Neural cell (in vitro differentiated cells): ENCODE measurements around the gene TAS2R13. TPM values are rescaled to one million over a fixed set of nuclear protein-coding genes. Genes with fewer than 3 reads are reported as not detected.

ENCODE experiments used
- H2AFZ ChIP-seq: fragments of 200-600, 300-800 bp; sonication (generic), shearing (Covaris generic); 2 replicates; pipeline ENCODE4 v1.6.0; 2014; ENCODE audit warnings: low read depth, mild to moderate bottlenecking, antibody characterized with exemption, low read length, moderate library complexity
- H3F3A ChIP-seq: fragments of 200-600 bp; shearing (Covaris generic); 2 replicates; pipeline ENCODE4 v1.6.1; 2016; ENCODE audit warnings: mild to moderate bottlenecking, moderate library complexity, mixed read lengths, antibody characterized with exemption, low read length; ENCODE audit not compliant: insufficient read depth, poor library complexity, severe bottlenecking
- H3K27ac ChIP-seq: fragments of 200-600, 300-800 bp; sonication (generic), shearing (Covaris generic); 2 replicates; pipeline ENCODE4 v1.5.1; 2014; ENCODE audit warnings: mild to moderate bottlenecking, low read length, moderate library complexity
- H3K27me3 ChIP-seq: fragments of 300-800, 200-600 bp; sonication (generic), shearing (Covaris generic); 2 replicates; pipeline ENCODE4 v1.6.0; 2014; ENCODE audit warnings: mild to moderate bottlenecking, low read depth, low read length, moderate library complexity; ENCODE audit not compliant: insufficient read depth
- H3K36me3 ChIP-seq: fragments of 300-800, 200-600 bp; sonication (generic), shearing (Covaris generic); 2 replicates; pipeline ENCODE4 v1.5.1; 2014; ENCODE audit warnings: mild to moderate bottlenecking, antibody characterized with exemption, low read length, moderate library complexity; ENCODE audit not compliant: insufficient read depth
- H3K4me2 ChIP-seq: fragments of 300-800, 200-600 bp; sonication (generic), shearing (Covaris generic); 2 replicates; pipeline ENCODE4 v1.6.0; 2014; ENCODE audit warnings: mild to moderate bottlenecking, low read length
- H3K4me3 ChIP-seq: fragments of 300-800, 200-600 bp; sonication (generic), shearing (Covaris generic); 2 replicates; pipeline ENCODE4 v1.5.1; 2014; ENCODE audit warnings: mild to moderate bottlenecking, low read length, moderate library complexity
- H3K79me2 ChIP-seq: fragments of 200-600 bp; shearing (Covaris generic); replicated peaks from 2 replicates; pipeline ENCODE4 v1.6.0; 2014; ENCODE audit warnings: mild to moderate bottlenecking, low read length, moderate library complexity; ENCODE audit not compliant: insufficient read depth
- H3K9ac ChIP-seq: fragments of 300-800, 200-600 bp; sonication (generic), shearing (Covaris generic); 2 replicates; pipeline ENCODE4 v1.6.1; 2016; ENCODE audit warnings: mild to moderate bottlenecking, low read length, mixed read lengths
- H3K9me2 ChIP-seq: fragments of 200-600 bp; shearing (Covaris generic); 2 replicates; pipeline ENCODE4 v1.6.1; 2016; ENCODE audit warnings: mild to moderate bottlenecking, low read length, mixed read lengths; ENCODE audit not compliant: insufficient read depth
- H3K9me3 ChIP-seq: fragments of 200-600, 300-800 bp; sonication (generic), shearing (Covaris generic); 2 replicates; pipeline ENCODE4 v1.6.1; 2016; ENCODE audit warnings: mild to moderate bottlenecking, mixed run types, low read length, moderate library complexity, mixed read lengths
- H4K20me1 ChIP-seq: fragments of 200-600 bp; shearing (Covaris generic); 2 replicates; pipeline ENCODE4 v1.6.1; 2016; ENCODE audit warnings: mild to moderate bottlenecking, mixed run types; ENCODE audit not compliant: insufficient read depth
- EP300 ChIP-seq: fragments of 450-650 bp; conservative IDR thresholded peaks from 2 replicates; pipeline ENCODE4 v1.6.1; 2014; ENCODE audit warnings: antibody characterized with exemption, mild to moderate bottlenecking, moderate library complexity; ENCODE audit not compliant: poor library complexity, severe bottlenecking
- EZH2 ChIP-seq: fragments of 200-600, 300-800 bp; shearing (Covaris generic), sonication (generic); IDR thresholded peaks from 2 replicates; pipeline ENCODE4 v1.6.1; 2014; ENCODE audit warnings: antibody characterized with exemption, low read length, borderline replicate concordance, mild to moderate bottlenecking; ENCODE audit not compliant: insufficient read depth, poor library complexity, severe bottlenecking
- MXI1 ChIP-seq: fragments of 450-650 bp; conservative IDR thresholded peaks from 2 replicates; pipeline ENCODE4 v1.6.1; 2014; ENCODE audit warnings: antibody characterized with exemption, mild to moderate bottlenecking; ENCODE audit not compliant: poor library complexity, severe bottlenecking
- POLR2AphosphoS5 ChIP-seq: IDR thresholded peaks from 2 replicates; pipeline ENCODE4 v1.6.1; 2012
- RAD21 ChIP-seq: fragments of 450-650 bp; conservative IDR thresholded peaks from 2 replicates; pipeline ENCODE4 v1.6.1; 2014; ENCODE audit warnings: antibody characterized with exemption, mild to moderate bottlenecking, moderate library complexity
- REST ChIP-seq: IDR thresholded peaks from 2 replicates; pipeline ENCODE4 v1.6.1; 2012; ENCODE audit warnings: borderline replicate concordance
- SMC3 ChIP-seq: fragments of 450-650 bp; conservative IDR thresholded peaks from 2 replicates; pipeline ENCODE4 v1.6.1; 2014; ENCODE audit warnings: antibody characterized with exemption, mild to moderate bottlenecking, moderate library complexity; ENCODE audit not compliant: poor library complexity
- TAF1 ChIP-seq: IDR thresholded peaks from 2 replicates; pipeline ENCODE4 v1.6.1; 2012; ENCODE audit warnings: low read depth
- polyA plus RNA-seq: library from polyadenylated mRNA; depleted of rRNA; stranded (reverse); fragments of >200 nt; gene quantifications from 2 replicates; pipeline ENCODE4 v1.2.3, GENCODE V29; 2014
- TF ChIP-seq, protein P1 (sequence below): fragments of 450-650 bp; IDR thresholded peaks from 2 replicates; pipeline ENCODE4 v1.5.1; 2014; ENCODE audit warnings: antibody characterized with exemption, mild to moderate bottlenecking, moderate library complexity; ENCODE audit not compliant: poor library complexity, severe bottlenecking

The TAS2R13 gene
- polyA plus RNA-seq, 1 donor from 2014 or later = 0.61 TPM

DNA sequence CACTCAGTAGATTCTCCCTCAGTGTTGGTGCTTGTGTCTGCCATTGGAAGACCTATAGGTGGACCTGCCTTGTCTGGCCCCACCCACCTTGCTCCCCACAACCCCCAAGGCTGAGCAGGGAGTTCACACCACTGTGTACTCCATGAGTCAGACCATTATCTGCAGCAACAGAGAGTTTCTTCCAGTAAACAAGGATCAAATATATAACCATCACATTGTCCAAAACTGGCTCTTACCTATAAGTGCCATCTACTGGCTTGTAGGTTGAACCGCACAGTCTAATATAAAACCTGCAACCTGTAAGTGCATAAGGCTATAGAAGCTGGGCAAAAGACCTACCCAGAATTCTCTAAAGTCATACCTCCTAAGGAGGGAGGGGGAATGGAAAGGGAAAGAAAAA, 7.9 kb downstream of the TAS2R13 start:
- Histone ChIP-seq H3K4me3 (no peak overlapping the region), H3K9me3 (peaks cover 4% of the 10 kb centered on the region), H3F3A (no peaks in the 10 kb centered on the region), H3K4me2 (no peak overlapping the region), H3K9me2 (no peaks in the 10 kb centered on the region), H4K20me1 (no peaks in the 10 kb centered on the region), H2AFZ (no peak overlapping the region), H3K79me2 (no peaks in the 10 kb centered on the region), H3K27me3 (no peaks in the 10 kb centered on the region), H3K36me3 (no peaks in the 10 kb centered on the region), H3K9ac (no peak overlapping the region), H3K27ac (no peak overlapping the region)
- TF ChIP-seq MXI1 = no peak
- TF ChIP-seq POLR2AphosphoS5 = no peak
- TF ChIP-seq, protein P1, sequence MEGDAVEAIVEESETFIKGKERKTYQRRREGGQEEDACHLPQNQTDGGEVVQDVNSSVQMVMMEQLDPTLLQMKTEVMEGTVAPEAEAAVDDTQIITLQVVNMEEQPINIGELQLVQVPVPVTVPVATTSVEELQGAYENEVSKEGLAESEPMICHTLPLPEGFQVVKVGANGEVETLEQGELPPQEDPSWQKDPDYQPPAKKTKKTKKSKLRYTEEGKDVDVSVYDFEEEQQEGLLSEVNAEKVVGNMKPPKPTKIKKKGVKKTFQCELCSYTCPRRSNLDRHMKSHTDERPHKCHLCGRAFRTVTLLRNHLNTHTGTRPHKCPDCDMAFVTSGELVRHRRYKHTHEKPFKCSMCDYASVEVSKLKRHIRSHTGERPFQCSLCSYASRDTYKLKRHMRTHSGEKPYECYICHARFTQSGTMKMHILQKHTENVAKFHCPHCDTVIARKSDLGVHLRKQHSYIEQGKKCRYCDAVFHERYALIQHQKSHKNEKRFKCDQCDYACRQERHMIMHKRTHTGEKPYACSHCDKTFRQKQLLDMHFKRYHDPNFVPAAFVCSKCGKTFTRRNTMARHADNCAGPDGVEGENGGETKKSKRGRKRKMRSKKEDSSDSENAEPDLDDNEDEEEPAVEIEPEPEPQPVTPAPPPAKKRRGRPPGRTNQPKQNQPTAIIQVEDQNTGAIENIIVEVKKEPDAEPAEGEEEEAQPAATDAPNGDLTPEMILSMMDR = no peak

DNA sequence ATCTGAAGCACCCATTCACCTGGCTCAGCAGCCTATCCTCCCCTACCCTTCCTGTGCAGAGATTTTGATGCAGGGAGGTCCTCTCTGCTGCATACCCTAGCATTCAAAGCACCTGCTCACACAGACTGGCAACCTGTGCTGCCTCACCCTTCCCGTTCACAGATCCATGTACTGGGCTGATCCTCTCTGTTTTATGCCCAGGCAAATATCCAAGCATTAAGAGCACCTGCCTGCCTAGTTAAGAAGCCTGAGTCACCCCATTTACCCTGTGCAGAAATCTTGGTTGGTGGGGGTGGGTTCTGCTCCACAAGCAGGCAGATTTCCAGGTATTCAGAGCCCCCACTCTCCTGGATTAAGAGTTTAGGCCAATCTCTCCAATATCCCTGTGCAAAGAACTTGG, 8.4 kb downstream of the TAS2R13 start:
- Histone ChIP-seq H4K20me1 (no peaks in the 10 kb centered on the region), H3K4me2 (no peak overlapping the region), H3F3A (no peaks in the 10 kb centered on the region), H3K79me2 (no peaks in the 10 kb centered on the region), H3K9me2 (no peaks in the 10 kb centered on the region), H3K36me3 (no peaks in the 10 kb centered on the region), H3K9me3 (peaks cover 4% of the 10 kb centered on the region), H3K9ac (no peak overlapping the region), H2AFZ (no peak overlapping the region), H3K27me3 (no peaks in the 10 kb centered on the region), H3K4me3 (no peak overlapping the region), H3K27ac (no peak overlapping the region)
- no peak for TF ChIP-seq MXI1
- no peak for TF ChIP-seq REST
- no peak for TF ChIP-seq RAD21
- TF ChIP-seq POLR2AphosphoS5 = no peak
- TF ChIP-seq EZH2 = no peak
- TF ChIP-seq EP300 = no peak
- TF ChIP-seq TAF1 = no peak
- TF ChIP-seq, protein P1 = no peak
- no peak for TF ChIP-seq SMC3
